GM21447 (cell line): Measurements from ENCODE around the gene DTNB.
A peak's percentile ranks its signal among the peaks of the same experiment; 100 is the strongest.

Experiments used
- ATAC-seq: cut with Tn5 transposase; IDR thresholded peaks from one replicate; pipeline ENCODE4 v1.9.1; 2021; ENCODE audit not compliant: unreplicated experiment

DTNB gene

GRCh38 chr2:25375371-25375988, 297.9 kb downstream of the DTNB start:
- ATAC-seq = no peak

- ATAC-seq = no peak
Observed at GRCh38 chr2:25374827-25375226, 298.6 kb downstream of the DTNB start.

- ATAC-seq = no peak
Observed at GRCh38 chr2:25374411-25374810, 299.0 kb downstream of the DTNB start.

GRCh38 chr2:25373269-25373981, 300.0 kb downstream of the DTNB start:
- no peak for ATAC-seq

- ATAC-seq = no peak
Observed at GRCh38 chr2:25372405-25373268, 300.7 kb downstream of the DTNB start.

- no peak for ATAC-seq
Observed at GRCh38 chr2:25371253-25372241, 301.8 kb downstream of the DTNB start.

- no peak for ATAC-seq
Observed at GRCh38 chr2:25369876-25370275, 303.5 kb downstream of the DTNB start.

- ATAC-seq = no peak
Observed at GRCh38 chr2:25369439-25369838, 303.9 kb downstream of the DTNB start.

- ATAC-seq = no peak
Observed at GRCh38 chr2:25368660-25369059, 304.7 kb downstream of the DTNB start.

GRCh38 chr2:25367296-25367695, 306.1 kb downstream of the DTNB start:
- ATAC-seq = no peak

GRCh38 chr2:25366629-25367028, 306.7 kb downstream of the DTNB start:
- ATAC-seq = no peak

- ATAC-seq = no peak
Observed at GRCh38 chr2:25365241-25365640, 308.1 kb downstream of the DTNB start.

- no peak for ATAC-seq
Observed at GRCh38 chr2:25363733-25364132, 309.6 kb downstream of the DTNB start.

- ATAC-seq = peak; percentile 76
Observed at GRCh38 chr2:25362434-25363145, 310.8 kb downstream of the DTNB start.

- ATAC-seq = peak; percentile 83
Observed at GRCh38 chr2:25362049-25362433, 311.3 kb downstream of the DTNB start.

- no peak for ATAC-seq
Observed at GRCh38 chr2:25361261-25362048, 311.9 kb downstream of the DTNB start.

- ATAC-seq = no peak
Observed at GRCh38 chr2:25358836-25359235, 314.5 kb downstream of the DTNB start.

GRCh38 chr2:25358249-25358815, 315.0 kb downstream of the DTNB start:
- no peak for ATAC-seq

GRCh38 chr2:25356088-25356487, 317.3 kb downstream of the DTNB start:
- ATAC-seq = no peak
